GM12874 (cell line): ENCODE data around the gene OSGIN1.

Experiments used
- CTCF ChIP-seq: IDR thresholded peaks from 2 replicates; pipeline ENCODE4 v1.5.1; 2011; ENCODE audit warnings: low read depth, mild to moderate bottlenecking, control low read depth, low read length, moderate library complexity; ENCODE audit not compliant: insufficient read depth

OSGIN1 gene

GRCh38 chr16:83940630-83941378 is 12.2 kb upstream of the OSGIN1 start:
- TF ChIP-seq CTCF = no peak

GRCh38 chr16:83942074-83942473 is 11.0 kb upstream of the OSGIN1 start:
- TF ChIP-seq CTCF = no peak

- TF ChIP-seq CTCF = no peak
Observed at GRCh38 chr16:83942815-83943515, 10.1 kb upstream of the OSGIN1 start.

GRCh38 chr16:83943516-83944050 is 9.5 kb upstream of the OSGIN1 start:
- TF ChIP-seq CTCF = no peak

- no peak for TF ChIP-seq CTCF
Observed at GRCh38 chr16:83945587-83945986, 7.5 kb upstream of the OSGIN1 start.

GRCh38 chr16:83946154-83946780 is 6.8 kb upstream of the OSGIN1 start:
- no peak for TF ChIP-seq CTCF

GRCh38 chr16:83946781-83947566 is 6.1 kb upstream of the OSGIN1 start:
- no peak for TF ChIP-seq CTCF
